ENCODE measurements around the gene INSM1.

DNA sequence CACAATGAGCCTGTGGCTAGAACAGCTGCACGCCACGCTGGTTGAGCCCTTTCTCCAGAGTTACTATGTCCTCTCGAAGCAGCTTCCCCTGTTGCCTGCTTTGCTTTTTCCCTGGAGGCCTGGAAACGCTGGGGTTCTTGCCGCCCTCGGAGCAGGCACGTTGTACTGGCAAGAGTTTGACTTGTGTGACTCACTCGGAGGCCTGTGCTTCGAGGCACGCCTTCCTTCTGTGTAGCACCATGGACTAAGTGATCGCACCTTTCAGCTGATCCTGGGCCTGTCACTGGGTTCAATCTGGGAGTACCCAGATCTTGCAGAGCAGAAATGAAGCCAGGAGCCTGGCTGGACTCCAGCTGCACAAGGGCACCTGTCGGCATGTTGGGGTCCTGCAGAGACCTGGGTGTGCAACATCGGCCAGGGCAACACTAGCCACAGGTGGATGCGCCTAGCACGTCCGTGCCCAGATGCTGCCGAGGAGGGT lies 5.2 kb downstream of the INSM1 start:
- TF ChIP-seq, protein P1, sequence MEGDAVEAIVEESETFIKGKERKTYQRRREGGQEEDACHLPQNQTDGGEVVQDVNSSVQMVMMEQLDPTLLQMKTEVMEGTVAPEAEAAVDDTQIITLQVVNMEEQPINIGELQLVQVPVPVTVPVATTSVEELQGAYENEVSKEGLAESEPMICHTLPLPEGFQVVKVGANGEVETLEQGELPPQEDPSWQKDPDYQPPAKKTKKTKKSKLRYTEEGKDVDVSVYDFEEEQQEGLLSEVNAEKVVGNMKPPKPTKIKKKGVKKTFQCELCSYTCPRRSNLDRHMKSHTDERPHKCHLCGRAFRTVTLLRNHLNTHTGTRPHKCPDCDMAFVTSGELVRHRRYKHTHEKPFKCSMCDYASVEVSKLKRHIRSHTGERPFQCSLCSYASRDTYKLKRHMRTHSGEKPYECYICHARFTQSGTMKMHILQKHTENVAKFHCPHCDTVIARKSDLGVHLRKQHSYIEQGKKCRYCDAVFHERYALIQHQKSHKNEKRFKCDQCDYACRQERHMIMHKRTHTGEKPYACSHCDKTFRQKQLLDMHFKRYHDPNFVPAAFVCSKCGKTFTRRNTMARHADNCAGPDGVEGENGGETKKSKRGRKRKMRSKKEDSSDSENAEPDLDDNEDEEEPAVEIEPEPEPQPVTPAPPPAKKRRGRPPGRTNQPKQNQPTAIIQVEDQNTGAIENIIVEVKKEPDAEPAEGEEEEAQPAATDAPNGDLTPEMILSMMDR (IDR thresholded peaks at IDR 0.05; ENCODE audit: low read length): no peak
- TF ChIP-seq EZH2phosphoT487 (IDR thresholded peaks at IDR 0.05; ENCODE audit: low read length): no peak
- no peak for TF ChIP-seq EZH2 (optimal IDR thresholded peaks at IDR 0.05; ENCODE audit: low read depth, low read length)

Measured in MM.1S (cell line).